K562 (cell line): ENCODE data around the gene CD22. TPM values are rescaled to one million over a fixed set of nuclear protein-coding genes. Genes with fewer than 3 reads are reported as not detected.

Experiments
- ATAC-seq: fragments of 200-7000 bp; cut with Tn5 transposase; 3 replicates; pipeline ENCODE4 v1.9.1; 2020; ENCODE audit warnings: moderate library complexity
- BruUV-seq: library from RNA; stranded (reverse); fragments of 400-500 nt; replicated peaks from 2 replicates; lab custom pipeline; 2021; lab: Mats Ljungman, UMichigan
- CTCF ChIA-PET: fragments of 300-600 bp; formaldehyde crosslinking; extraction: SDS; loops from one replicate; lab custom pipeline; 2021; ENCODE audit warnings: low intra/inter-chr PET ratio; lab: Yijun Ruan, JAX
- POLR2A ChIA-PET: fragments of 300-600, 350-650 bp; sonication (Branson Sonifier 250); formaldehyde crosslinking; extraction: SDS; loops from one replicate; lab custom pipeline; 2021; ENCODE audit warnings: antibody characterized with exemption, inconsistent platforms; lab: Yijun Ruan, JAX
- DNase-seq, 4 experiments: peaks; one replicate each; pipeline versions ENCODE4 v3.0.0 to v3.0.0-alpha.2; 2011 to 2018; ENCODE audit warnings: low spot score in 3 of 4, mixed read lengths in 3 of 4; ENCODE audit errors: extremely low read depth in 1 of 4
- FAIRE-seq: peaks from 2 replicates; lab custom pipeline; 2011; peaks lifted over from hg19 to GRCh38; lab: Jason Lieb, UNC
- H2AFZ ChIP-seq: 2 replicates; pipeline ENCODE4 v1.6.0; 2011; ENCODE audit warnings: low read depth, low read length, control low read depth, inconsistent platforms
- H3K27ac ChIP-seq: fragments of 200-600 bp; 3 replicates; pipeline ENCODE4 v1.8.0; 2011; ENCODE audit warnings: low read depth, mild to moderate bottlenecking, control low read depth, inconsistent platforms, low read length, moderate library complexity, mixed read lengths; ENCODE audit errors: extremely low read depth
- H3K27me3 ChIP-seq, 2 experiments: fragments of 300-600 bp in 1 of 2; 2 replicates in 1 of 2; 3 replicates in 1 of 2; pipeline versions ENCODE4 v1.6.0 to v1.8.0; 2011; ENCODE audit warnings: inconsistent platforms in 2 of 2, low read length in 2 of 2, mild to moderate bottlenecking in 1 of 2, mixed read lengths in 1 of 2, moderate library complexity in 1 of 2; ENCODE audit not compliant: control insufficient read depth in 2 of 2, insufficient read depth in 2 of 2
- H3K36me3 ChIP-seq: fragments of 300-600 bp; 3 replicates; pipeline ENCODE4 v1.8.0; 2011; ENCODE audit warnings: mild to moderate bottlenecking, low read length, inconsistent platforms; ENCODE audit not compliant: control insufficient read depth, insufficient read depth
- H3K4me1 ChIP-seq, 2 experiments: fragments of 200-600 bp in 1 of 2; replicated peaks in 1 of 2; 2 replicates in 1 of 2; 3 replicates in 1 of 2; pipeline versions ENCODE4 v1.5.1 to v1.8.0; 2011; ENCODE audit warnings: inconsistent platforms in 2 of 2, low read length in 2 of 2, mild to moderate bottlenecking in 1 of 2, mixed read lengths in 1 of 2, moderate library complexity in 1 of 2; ENCODE audit not compliant: control insufficient read depth in 2 of 2, insufficient read depth in 2 of 2
- H3K4me2 ChIP-seq: 2 replicates; pipeline ENCODE4 v1.6.1; 2011; ENCODE audit warnings: low read length, control low read depth, inconsistent platforms, mixed read lengths; ENCODE audit not compliant: insufficient read depth
- H3K4me3 ChIP-seq: fragments of 200-600 bp; sonication (generic), shearing (Covaris generic); 2 replicates; pipeline ENCODE4 v1.5.1; 2016; ENCODE audit warnings: control low read depth, inconsistent platforms
- H3K79me2 ChIP-seq: fragments of 200-600 bp; 3 replicates; pipeline ENCODE4 v1.8.0; 2011; ENCODE audit warnings: low read length, inconsistent platforms; ENCODE audit not compliant: control insufficient read depth, insufficient read depth
- H3K9ac ChIP-seq, 2 experiments: 2 replicates each; pipeline versions ENCODE4 v1.6.0 to v1.6.1; 2011; ENCODE audit warnings: low read depth in 2 of 2, low read length in 2 of 2, control low read depth in 1 of 2, inconsistent platforms in 1 of 2, mild to moderate bottlenecking in 1 of 2, mixed read lengths in 1 of 2; ENCODE audit not compliant: insufficient read depth in 1 of 2
- H3K9me1 ChIP-seq: one replicate; pipeline ENCODE4 v1.6.0; 2011; ENCODE audit warnings: inconsistent platforms, mild to moderate bottlenecking, low read length, moderate library complexity; ENCODE audit not compliant: control insufficient read depth, insufficient read depth
- H3K9me3 ChIP-seq: replicated peaks from 2 replicates; pipeline ENCODE4 v1.5.1; 2011; ENCODE audit warnings: low read depth, low read length, inconsistent platforms; ENCODE audit not compliant: control insufficient read depth, insufficient read depth
- H4K20me1 ChIP-seq: replicated peaks from 2 replicates; pipeline ENCODE4 v1.6.1; 2011; ENCODE audit warnings: low read length, inconsistent platforms, mixed read lengths; ENCODE audit not compliant: control insufficient read depth, insufficient read depth
- EWSR1 ChIP-seq: fragments of 450-650 bp; IDR thresholded peaks from 2 replicates; pipeline ENCODE4 v1.6.1; 2018; ENCODE audit warnings: borderline replicate concordance, mild to moderate bottlenecking, low read depth, moderate library complexity; ENCODE audit not compliant: partially characterized antibody
- PCBP1 ChIP-seq: fragments of 200-400 bp; formaldehyde crosslinking; IDR thresholded peaks from 2 replicates; pipeline ENCODE4 v1.6.1; 2018; ENCODE audit warnings: mild to moderate bottlenecking, low read depth, low read length; ENCODE audit not compliant: poor library complexity, severe bottlenecking
- SMAD1 ChIP-seq: fragments of 150-350 bp; IDR thresholded peaks from 2 replicates; pipeline ENCODE4 v1.6.1; 2014; ENCODE audit warnings: low read length, low read depth; ENCODE audit not compliant: partially characterized antibody
- TCFL5 ChIP-seq: fragments of 250-450 bp; sonication (Bioruptor Pico); conservative IDR thresholded peaks from 2 replicates; pipeline ENCODE4 v1.6.1; 2021; ENCODE audit warnings: mild to moderate bottlenecking, moderate library complexity, matching md5 sums
- WGBS: fragments of 100-300 bp; shearing (Covaris generic); methylation state at CpG from one replicate; pipeline ENCODE4 v1.1.6; 2016; ENCODE audit warnings: low coverage, mixed read lengths; ENCODE audit not compliant: insufficient coverage; ENCODE audit errors: missing lambda C conversion rate; 5-methylcytosine and 5-hydroxymethylcytosine counted together
- in situ Hi-C: fragments of 300-500 bp; cut with MboI; formaldehyde crosslinking; loops from 4 replicates; pipeline ENCODE4 v1.15.0; 2018; ENCODE audit warnings: inconsistent platforms, mixed read lengths
- intact Hi-C: fragments of 100-400 bp; cut with micrococcal nuclease; formaldehyde crosslinking; loops from 2 replicates; pipeline ENCODE4 v1.14.2; 2022
- polyA plus RNA-seq, 8 experiments: library from polyadenylated mRNA; depleted of rRNA in 4 of 8; stranded (reverse) in 5 of 8; unstranded in 3 of 8; fragments of >200 nt; fragmentation: Nextera tagmentation in 2 of 8; fragmentation: Illumina TruSeq in 1 of 8; extraction: Ambion mirVana in 2 of 8; extraction: Trizol in 1 of 8; gene quantifications; 2 replicates each; pipeline versions ENCODE4 v1.2.1 to v1.2.3, GENCODE V29; 2011 to 2014; ENCODE audit warnings: inconsistent platforms in 1 of 8, missing spikeins in 1 of 8
- total RNA-seq, 7 experiments: library from RNA; depleted of rRNA in 6 of 7; stranded (reverse); fragments of >200 nt in 6 of 7; fragmentation: Illumina TruSeq in 2 of 7; extraction: Trizol in 2 of 7; gene quantifications; 2 replicates each; pipeline versions ENCODE4 v1.2.1 to v1.2.3, GENCODE V29; 2011 to 2021; ENCODE audit warnings: low replicate concordance in 1 of 7
- TF ChIP-seq, protein P1 (sequence below): fragments of 250-450 bp; sonication (Bioruptor Pico); IDR thresholded peaks from 2 replicates; pipeline ENCODE4 v1.8.0; 2021; ENCODE audit warnings: moderate library complexity, mild to moderate bottlenecking, inconsistent platforms
- TF ChIP-seq, protein P2 (sequence below), 3 experiments: IDR thresholded peaks in 2 of 3; conservative IDR thresholded peaks in 1 of 3; 2 replicates each; pipeline ENCODE4 v1.5.1; 2011 to 2012; ENCODE audit warnings: low read length in 3 of 3, mild to moderate bottlenecking in 3 of 3, control low read depth in 2 of 3, improper control_type of control experiment in 1 of 3, inconsistent platforms in 1 of 3, low read depth in 1 of 3, mixed read lengths in 1 of 3, moderate library complexity in 1 of 3; ENCODE audit not compliant: insufficient read depth in 2 of 3

Gene CD22
- total and polyA plus RNA-seq, 9 of the 15 experiments (the other 6 are each of a cell fraction or from before 2014, with no cell fraction given), result 0.29 to 5.0 (median 3.5) TPM

DNA sequence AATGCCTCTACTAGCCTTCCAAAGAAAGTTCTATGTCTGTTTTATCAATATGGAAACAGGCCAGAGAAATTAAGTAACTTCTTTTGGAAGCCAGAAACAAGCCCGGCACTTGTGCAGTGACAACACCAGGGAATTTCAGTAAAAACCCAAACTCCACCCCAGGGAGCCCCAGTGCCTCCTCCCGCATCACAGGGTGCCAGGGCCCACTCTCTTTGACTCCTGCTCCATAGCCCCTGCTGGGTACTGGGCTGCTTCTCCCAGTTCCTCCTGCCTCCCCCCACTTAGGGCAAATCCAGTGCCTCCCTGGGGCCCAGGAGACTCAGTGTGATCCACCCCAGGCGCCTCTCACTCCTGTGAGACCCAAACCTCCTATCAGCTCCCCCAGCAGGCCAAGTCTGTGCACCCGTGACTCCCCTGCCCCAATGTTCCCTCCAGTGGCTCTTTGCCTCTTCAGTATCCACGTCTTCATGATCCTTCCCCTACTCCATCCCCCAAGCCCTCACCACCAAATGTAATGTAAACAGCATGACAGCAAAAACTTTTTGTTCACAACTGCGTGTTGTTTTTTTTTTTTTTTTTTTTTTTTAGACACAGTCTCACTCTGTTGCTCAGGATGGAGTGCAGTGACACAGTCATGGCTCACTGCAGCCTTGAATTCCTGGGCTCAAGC is 26.9 kb downstream of the CD22 start:
- 0 out of 4 replicates have a peak overlapping the region, but pooled peaks of 1 of the 2 experiments have one; percentile 28 for H3K9ac ChIP-seq
- WGBS, result 4% methylated on average over 4 of the region's 6 CpGs
- BruUV-seq, result no TSS peak
- H3K4me2 ChIP-seq, result no peak overlapping the region
- H2AFZ ChIP-seq, result no peak overlapping the region
- peaks cover 5 to 21% of the 10 kb centered on the region in 2 experiments; a peak in 4 of 5 replicates for H3K4me1 ChIP-seq
- in situ Hi-C loops, result no loop called here
- H3K27me3 ChIP-seq, result peaks cover 0 to 11% of the 10 kb centered on the region in 2 experiments; a peak in 3 of 5 replicates
- no peaks in the 10 kb centered on the region for H3K9me3 ChIP-seq
- CTCF ChIA-PET, result no interaction called here
- FAIRE-seq, result no peak
- TF ChIP-seq, protein P1, sequence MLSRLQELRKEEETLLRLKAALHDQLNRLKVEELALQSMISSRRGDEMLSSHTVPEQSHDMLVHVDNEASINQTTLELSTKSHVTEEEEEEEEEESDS, result no peak
- TF ChIP-seq PCBP1 (no peak), EWSR1 (no peak), SMAD1 (no peak), TCFL5 (CRISPR knock-in tag) (no peak)
- TF ChIP-seq, protein P2, sequence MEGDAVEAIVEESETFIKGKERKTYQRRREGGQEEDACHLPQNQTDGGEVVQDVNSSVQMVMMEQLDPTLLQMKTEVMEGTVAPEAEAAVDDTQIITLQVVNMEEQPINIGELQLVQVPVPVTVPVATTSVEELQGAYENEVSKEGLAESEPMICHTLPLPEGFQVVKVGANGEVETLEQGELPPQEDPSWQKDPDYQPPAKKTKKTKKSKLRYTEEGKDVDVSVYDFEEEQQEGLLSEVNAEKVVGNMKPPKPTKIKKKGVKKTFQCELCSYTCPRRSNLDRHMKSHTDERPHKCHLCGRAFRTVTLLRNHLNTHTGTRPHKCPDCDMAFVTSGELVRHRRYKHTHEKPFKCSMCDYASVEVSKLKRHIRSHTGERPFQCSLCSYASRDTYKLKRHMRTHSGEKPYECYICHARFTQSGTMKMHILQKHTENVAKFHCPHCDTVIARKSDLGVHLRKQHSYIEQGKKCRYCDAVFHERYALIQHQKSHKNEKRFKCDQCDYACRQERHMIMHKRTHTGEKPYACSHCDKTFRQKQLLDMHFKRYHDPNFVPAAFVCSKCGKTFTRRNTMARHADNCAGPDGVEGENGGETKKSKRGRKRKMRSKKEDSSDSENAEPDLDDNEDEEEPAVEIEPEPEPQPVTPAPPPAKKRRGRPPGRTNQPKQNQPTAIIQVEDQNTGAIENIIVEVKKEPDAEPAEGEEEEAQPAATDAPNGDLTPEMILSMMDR (IDR thresholded peaks at IDR 0.05 in 2 of 3, conservative IDR thresholded peaks at IDR 0.05 in 1 of 3; ENCODE audit: insufficient read depth in 2 of 3, low read depth in 1 of 3, low read length in 3 of 3), result peak in 2 of 3 experiments; percentile 29 to 38; a peak in 3 of 6 replicates
- TF ChIP-seq, all 486 proteins: peak for 1
- no peaks in the 10 kb centered on the region for H3K79me2 ChIP-seq
- POLR2A ChIA-PET, result interaction anchor here (0.8 kb wide), 1 partner anchor 19 kb away, joined by 3 read pairs; no protein-coding TSS in a partner anchor
- intact Hi-C loops, result no loop called here
- no peak overlapping the region for H3K27ac ChIP-seq
- H4K20me1 ChIP-seq, result no peaks in the 10 kb centered on the region
- DNase-seq (peak in 2 of 4 experiments; percentile 22 to 42), ATAC-seq (peak; percentile 42; the same call in 1 of the 3 replicates)
- H3K4me3 ChIP-seq, result no peak overlapping the region
- no peaks in the 10 kb centered on the region for H3K9me1 ChIP-seq
- H3K36me3 ChIP-seq, result no peaks in the 10 kb centered on the region
